Gastroesophageal sphincter (tissue), 4 donors: ENCODE results near the gene MRGPRE. TPM values are rescaled to one million over a fixed set of nuclear protein-coding genes. Genes with fewer than 3 reads are reported as not detected.

ENCODE experiments used
- ATAC-seq: fragments of 150-250 bp; one replicate; pipeline ENCODE4 v1.9.1; 2016; ENCODE audit warnings: mild to moderate bottlenecking, moderate library complexity
- H3K27ac ChIP-seq, 4 donors: fragments of 200-600 bp; sonication (generic) in 3 of 4; 1 replicate in 3 of 4; 2 replicates in 1 of 4; pipeline ENCODE4 v1.5.1; 2016 to 2019
- H3K27me3 ChIP-seq: fragments of 200-600 bp; sonication (generic); one replicate; pipeline ENCODE4 v1.5.1; 2019
- H3K36me3 ChIP-seq, 2 donors: fragments of 200-600 bp; sonication (generic); one replicate each; pipeline ENCODE4 v1.5.1; 2019; ENCODE audit warnings: control low read depth in 1 of 2
- H3K4me1 ChIP-seq, 3 donors: fragments of 200-600 bp; sonication (generic); 1 replicate in 2 of 3; 2 replicates in 1 of 3; pipeline ENCODE4 v1.5.1; 2016 to 2019; ENCODE audit warnings: control low read depth in 2 of 3
- H3K4me3 ChIP-seq, 2 donors: fragments of 200-600 bp; sonication (generic); one replicate each; pipeline ENCODE4 v1.5.1; 2019; ENCODE audit warnings: mild to moderate bottlenecking in 1 of 2, moderate library complexity in 1 of 2
- H3K9me3 ChIP-seq, 3 donors: fragments of 200-600 bp; sonication (generic); one replicate each; pipeline ENCODE4 v1.5.1; 2017 to 2019; ENCODE audit warnings: control low read depth in 2 of 3
- CTCF ChIP-seq, 4 experiments: fragments of 200-600 bp in 2 of 4; fragments of 450-650 bp in 2 of 4; sonication (generic) in 1 of 4; IDR thresholded peaks; one replicate each; pipeline ENCODE4 v1.5.1; 2017 to 2019; ENCODE audit warnings: antibody characterized with exemption in 4 of 4, mild to moderate bottlenecking in 2 of 4, moderate library complexity in 2 of 4
- EP300 ChIP-seq: sonication (generic); formaldehyde crosslinking; IDR thresholded peaks from one replicate; pipeline ENCODE4 v1.6.1; 2017; ENCODE audit warnings: antibody characterized with exemption, mild to moderate bottlenecking
- POLR2A ChIP-seq, 2 donors: fragments of 450-650 bp; IDR thresholded peaks; one replicate each; pipeline ENCODE4 v1.6.1; 2017; ENCODE audit warnings: antibody characterized with exemption in 2 of 2, mild to moderate bottlenecking in 2 of 2, moderate library complexity in 1 of 2
- POLR2AphosphoS5 ChIP-seq: sonication (generic); formaldehyde crosslinking; IDR thresholded peaks from one replicate; pipeline ENCODE4 v1.6.1; 2017; ENCODE audit warnings: antibody characterized with exemption
- WGBS, 2 donors: methylation state at CpG; one replicate each; pipeline ENCODE4 v1.1.5; 2018; ENCODE audit warnings: low coverage in 1 of 2; 5-methylcytosine and 5-hydroxymethylcytosine counted together
- total RNA-seq, 4 donors: library from RNA; depleted of rRNA; stranded (reverse); fragments of >200 nt; gene quantifications; one replicate each; pipeline ENCODE4 v1.1.0, GENCODE V29; 2016

The MRGPRE gene
- total RNA-seq, 4 donors from 2014 or later: not detected

DNA sequence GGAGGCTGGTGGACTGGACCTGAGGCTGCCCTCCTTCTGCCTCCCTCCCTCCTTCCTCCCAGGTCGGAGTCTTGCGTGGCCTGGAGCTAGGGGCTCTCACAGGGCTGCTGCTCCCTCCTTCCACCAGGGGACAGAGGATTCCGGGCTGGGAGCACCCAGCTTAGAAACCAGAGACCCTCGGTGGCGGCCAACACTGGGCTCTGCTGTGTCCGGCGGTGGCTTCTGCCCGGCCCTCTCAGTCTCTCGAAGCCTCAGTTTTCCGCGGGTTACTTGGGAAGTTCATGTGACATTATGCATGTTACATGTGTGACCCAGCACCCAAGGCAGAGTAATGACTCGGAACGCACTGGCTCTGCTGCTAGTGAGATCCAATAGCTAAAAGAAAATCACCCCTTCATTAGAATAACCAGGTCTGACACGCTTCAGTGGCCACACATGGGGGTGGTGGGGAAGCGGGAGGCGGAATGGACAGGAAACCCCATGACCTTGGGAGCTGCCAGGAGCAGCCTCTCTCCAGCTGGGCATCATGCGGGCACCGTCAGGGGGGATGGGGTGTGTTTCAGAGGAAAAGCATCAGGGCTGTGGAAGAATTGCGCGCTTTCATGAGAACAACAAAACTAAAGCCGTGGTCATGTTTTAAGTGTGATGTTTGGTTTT lies 7.7 kb downstream of the MRGPRE start:
- Histone ChIP-seq H3K4me3 (no peak overlapping the region), H3K27me3 (peaks cover 75% of the 10 kb centered on the region), H3K9me3 (no peaks in the 10 kb centered on the region), H3K36me3 (no peaks in the 10 kb centered on the region), H3K4me1 (peaks cover 0 to 6% (median 0%) of the 10 kb centered on the region in 3 donors), H3K27ac (no peak overlapping the region)
- TF ChIP-seq EP300: no peak
- no peak for TF ChIP-seq CTCF (IDR thresholded peaks at IDR 0.05)
- no peak for TF ChIP-seq POLR2A (IDR thresholded peaks at IDR 0.05)
- no peak for TF ChIP-seq POLR2AphosphoS5
- 75 to 82% methylated on average over 3 to 12 of the region's 21 CpGs for WGBS, 2 donors
- no peak for ATAC-seq

GRCh38 chr11:3223932-3224381 lies 8.3 kb downstream of the MRGPRE start:
- Histone ChIP-seq H3K27ac (no peak overlapping the region), H3K9me3 (no peaks in the 10 kb centered on the region), H3K4me3 (no peak overlapping the region), H3K4me1 (peaks cover 0 to 6% (median 0%) of the 10 kb centered on the region in 3 donors), H3K27me3 (peaks cover 76% of the 10 kb centered on the region), H3K36me3 (no peaks in the 10 kb centered on the region)
- ATAC-seq: no peak
- TF ChIP-seq POLR2A (IDR thresholded peaks at IDR 0.05): no peak
- TF ChIP-seq CTCF (IDR thresholded peaks at IDR 0.05): no peak
- TF ChIP-seq EP300: no peak
- TF ChIP-seq POLR2AphosphoS5: no peak
- WGBS, 2 donors: 47 to 57% methylated on average over 1 to 2 of the region's 4 CpGs

DNA sequence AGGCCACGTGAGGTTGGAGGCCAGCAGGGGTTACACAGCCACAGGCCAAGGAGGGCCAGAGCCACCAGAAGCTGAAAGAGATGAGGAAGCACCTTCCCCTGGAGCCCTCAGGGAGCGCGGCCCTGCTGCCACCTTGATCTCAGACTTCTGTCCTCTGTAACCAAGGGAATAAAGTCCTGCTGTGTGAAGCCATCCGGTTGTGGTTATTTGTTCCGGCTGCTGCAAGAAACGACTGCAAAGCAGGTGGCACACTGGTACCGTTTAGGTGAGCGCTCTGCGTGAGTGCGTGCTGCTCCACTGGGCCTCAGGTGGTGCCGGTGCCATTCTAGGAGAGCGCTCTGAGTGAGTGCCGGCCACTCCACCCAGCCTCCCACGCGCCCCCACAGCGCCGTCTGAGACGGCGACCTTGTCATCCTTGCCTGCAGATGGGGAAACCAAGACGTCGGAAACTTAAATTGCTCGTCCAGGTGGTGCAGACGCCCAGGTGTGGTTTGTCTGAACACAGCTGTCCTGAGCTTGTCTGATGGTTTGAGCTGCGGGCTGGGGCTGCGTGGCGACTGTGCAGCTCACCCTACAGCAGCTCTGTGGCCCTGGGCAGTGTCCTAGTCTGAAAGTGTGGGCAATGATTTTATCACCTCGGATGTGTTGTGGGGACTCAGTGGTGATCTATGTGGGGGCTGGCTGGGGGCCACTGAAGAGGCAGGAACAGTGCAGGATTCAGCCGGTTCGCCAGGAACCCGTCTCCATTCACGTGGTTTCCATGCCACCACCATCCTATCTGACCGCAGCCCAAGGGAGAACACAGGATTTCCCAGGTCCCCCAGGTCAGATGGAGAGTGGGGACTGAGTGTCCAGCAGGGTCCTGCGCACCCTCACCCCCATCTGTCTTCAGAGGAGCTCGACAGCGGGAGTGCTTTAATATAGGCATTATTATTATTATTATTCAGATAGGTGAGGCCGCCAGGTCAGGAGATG lies 9.0 kb downstream of the MRGPRE start:
- Histone ChIP-seq H3K4me1 (peaks cover 0 to 6% (median 0%) of the 10 kb centered on the region in 3 donors), H3K36me3 (no peaks in the 10 kb centered on the region), H3K27me3 (peaks cover 76% of the 10 kb centered on the region), H3K4me3 (no peak overlapping the region), H3K27ac (no peak overlapping the region), H3K9me3 (no peaks in the 10 kb centered on the region)
- 84% methylated on average over 11 of the region's 36 CpGs; no CpG with 5 or more reads in 1 of the 2 donors for WGBS, 2 donors
- TF ChIP-seq POLR2AphosphoS5: no peak
- TF ChIP-seq EP300: no peak
- no peak for TF ChIP-seq POLR2A (IDR thresholded peaks at IDR 0.05)
- no peak for TF ChIP-seq CTCF (IDR thresholded peaks at IDR 0.05)
- ATAC-seq: no peak

- no CpG with 5 or more reads among the region's 37 CpGs for WGBS, 2 donors
- H3K4me3 ChIP-seq: no peak overlapping the region
- no peak for ATAC-seq
- no peaks in the 10 kb centered on the region for H3K36me3 ChIP-seq
- peaks cover 79% of the 10 kb centered on the region for H3K27me3 ChIP-seq
- H3K9me3 ChIP-seq: no peaks in the 10 kb centered on the region
- H3K27ac ChIP-seq: no peak overlapping the region
- H3K4me1 ChIP-seq: peaks cover 0 to 8% (median 1%) of the 10 kb centered on the region in 3 donors
- TF ChIP-seq CTCF (IDR thresholded peaks at IDR 0.05) (no peak), POLR2AphosphoS5 (no peak), EP300 (no peak), POLR2A (IDR thresholded peaks at IDR 0.05) (no peak)
These were observed 10.0 kb downstream of the MRGPRE start for GRCh38 chr11:3222003-3222855.
